IMR-90 (cell line): ENCODE results near the gene KRT73.

Experiments
- MAZ ChIP-seq: IDR thresholded peaks from 2 replicates; pipeline ENCODE4 v1.6.1; 2012; ENCODE audit warnings: low read depth, mild to moderate bottlenecking, low read length, improper control_type of control experiment, moderate library complexity, borderline replicate concordance
- RFX5 ChIP-seq: IDR thresholded peaks from 2 replicates; pipeline ENCODE4 v1.8.0; 2012; ENCODE audit warnings: low read depth, mild to moderate bottlenecking, low read length, moderate library complexity
- TF ChIP-seq, protein P1 (sequence below): conservative IDR thresholded peaks from 2 replicates; pipeline ENCODE4 v1.5.1; 2012; ENCODE audit warnings: mild to moderate bottlenecking, low read depth, low read length, improper control_type of control experiment

DNA sequence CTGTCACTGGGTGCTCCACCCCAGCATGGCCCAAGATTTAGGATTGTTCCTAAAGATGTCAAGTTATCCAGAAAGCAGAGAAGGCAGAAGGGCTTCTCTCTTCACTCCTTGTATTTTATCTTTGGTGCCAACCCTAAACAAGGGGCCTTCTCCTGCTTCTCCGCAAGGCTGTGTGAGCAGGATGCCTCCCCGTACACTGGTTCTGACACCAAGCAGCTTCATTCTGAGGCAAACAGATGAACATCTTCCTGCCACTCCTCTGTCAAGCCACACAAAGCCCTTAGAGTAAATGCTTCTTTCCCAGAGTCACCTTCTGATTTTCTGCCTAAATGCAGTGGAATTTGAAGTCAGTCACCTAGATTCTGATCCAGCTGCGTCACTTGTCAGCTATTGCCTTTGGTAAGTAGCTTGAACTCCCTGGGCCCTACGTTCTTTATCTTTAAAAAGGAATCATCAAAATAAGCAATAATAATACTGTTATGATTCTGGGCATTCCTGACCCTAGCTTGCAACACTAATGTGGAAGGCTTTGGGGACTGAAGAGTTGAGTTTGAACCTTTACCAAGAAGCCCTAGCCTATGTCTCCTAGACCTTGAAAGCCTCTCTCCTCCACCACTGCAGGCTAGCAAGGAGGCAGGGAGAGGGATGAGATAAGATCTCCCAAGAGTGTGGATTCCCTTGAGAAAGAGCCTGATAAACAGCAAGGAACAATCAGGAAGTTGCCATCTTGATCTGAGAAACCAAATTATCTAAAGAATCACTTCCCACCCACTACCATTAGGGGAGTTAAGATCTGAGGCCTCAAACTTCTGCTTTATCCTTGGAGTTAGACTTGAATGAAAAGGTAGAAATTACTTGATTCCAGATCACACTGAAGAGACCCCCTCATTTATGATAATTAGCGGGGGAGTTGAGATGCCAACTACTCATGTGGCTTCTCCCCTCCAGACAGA lies 5.7 kb downstream of the KRT73 start:
- TF ChIP-seq, protein P1, sequence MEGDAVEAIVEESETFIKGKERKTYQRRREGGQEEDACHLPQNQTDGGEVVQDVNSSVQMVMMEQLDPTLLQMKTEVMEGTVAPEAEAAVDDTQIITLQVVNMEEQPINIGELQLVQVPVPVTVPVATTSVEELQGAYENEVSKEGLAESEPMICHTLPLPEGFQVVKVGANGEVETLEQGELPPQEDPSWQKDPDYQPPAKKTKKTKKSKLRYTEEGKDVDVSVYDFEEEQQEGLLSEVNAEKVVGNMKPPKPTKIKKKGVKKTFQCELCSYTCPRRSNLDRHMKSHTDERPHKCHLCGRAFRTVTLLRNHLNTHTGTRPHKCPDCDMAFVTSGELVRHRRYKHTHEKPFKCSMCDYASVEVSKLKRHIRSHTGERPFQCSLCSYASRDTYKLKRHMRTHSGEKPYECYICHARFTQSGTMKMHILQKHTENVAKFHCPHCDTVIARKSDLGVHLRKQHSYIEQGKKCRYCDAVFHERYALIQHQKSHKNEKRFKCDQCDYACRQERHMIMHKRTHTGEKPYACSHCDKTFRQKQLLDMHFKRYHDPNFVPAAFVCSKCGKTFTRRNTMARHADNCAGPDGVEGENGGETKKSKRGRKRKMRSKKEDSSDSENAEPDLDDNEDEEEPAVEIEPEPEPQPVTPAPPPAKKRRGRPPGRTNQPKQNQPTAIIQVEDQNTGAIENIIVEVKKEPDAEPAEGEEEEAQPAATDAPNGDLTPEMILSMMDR: no peak
- TF ChIP-seq MAZ (no peak), RFX5 (no peak)
